Activated naive CD4-positive, alpha-beta T cell treated with anti-CD3 and anti-CD28 coated beads, Interleukin-2, amount 50 U/mL, for 16 hours (primary cell): ENCODE measurements around the gene PPM1H.
"Not testable (repeated sequence)": the region's sequence is repeated elsewhere in the genome, so short reads cannot be mapped to it uniquely, and the experiment has no call there.

ENCODE experiments used
- DNase-seq: peaks from one replicate; pipeline ENCODE4 v3.0.0-alpha.2; 2020

The PPM1H gene

DNA sequence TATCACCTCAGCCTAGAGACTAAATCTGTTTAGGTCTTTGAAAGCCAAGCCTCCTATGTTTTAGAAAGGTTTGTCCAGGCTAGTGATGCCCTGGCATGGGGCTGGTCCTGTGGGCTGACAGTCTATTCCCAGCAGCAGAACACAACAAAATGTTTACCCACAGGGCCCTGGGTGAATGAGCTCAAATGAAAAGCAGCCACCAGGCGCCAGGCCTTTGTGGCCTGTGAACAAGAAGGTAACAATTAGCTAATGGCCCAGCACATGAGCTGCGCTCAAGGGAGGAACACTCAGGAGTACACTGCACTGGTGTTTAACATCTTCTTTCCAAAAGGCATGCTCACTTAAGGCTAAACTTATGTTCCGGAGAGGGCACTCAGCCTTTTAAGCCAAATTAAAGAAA, 266.2 kb downstream of the PPM1H start:
- DNase-seq, result no peak

DNA sequence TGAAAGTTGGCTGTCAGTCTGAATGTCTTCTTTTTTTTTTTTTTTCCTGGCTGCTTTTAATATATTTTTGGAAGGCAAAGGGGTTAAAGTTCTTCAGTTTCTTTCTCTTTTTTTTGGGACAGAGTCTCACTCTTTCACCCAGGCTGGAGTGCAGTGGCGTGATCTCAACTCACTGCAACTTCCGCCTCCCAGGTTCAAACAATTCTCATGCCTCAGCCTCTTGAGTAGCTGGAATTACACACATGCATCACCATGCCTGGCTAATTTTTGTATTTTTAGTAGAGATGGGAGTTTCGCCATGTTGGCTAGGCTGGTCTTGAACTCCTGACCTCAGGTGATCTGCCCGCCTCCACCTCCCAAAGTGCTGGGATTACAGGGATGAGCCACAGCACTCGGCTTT, 270.0 kb downstream of the PPM1H start:
- DNase-seq, result not testable (repeated sequence)

DNA sequence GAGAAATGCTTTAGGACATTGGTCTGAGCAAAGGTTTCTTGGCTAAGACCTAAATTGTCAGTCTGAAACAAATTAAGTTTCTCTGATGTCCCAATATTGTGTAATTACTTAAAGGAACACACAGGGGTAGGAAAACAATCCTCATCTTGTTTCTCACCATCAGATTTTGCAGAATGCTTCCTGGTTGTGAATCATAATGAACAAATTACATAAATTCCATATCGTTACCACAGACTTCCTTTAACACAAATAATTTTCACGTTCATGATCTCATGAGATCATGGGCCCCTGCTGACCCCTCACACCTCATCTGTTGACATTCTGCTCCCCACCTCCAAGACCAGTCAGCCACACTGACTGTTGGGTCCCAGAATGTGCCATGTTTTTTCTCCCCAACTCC, 274.2 kb downstream of the PPM1H start:
- DNase-seq, result no peak

DNA sequence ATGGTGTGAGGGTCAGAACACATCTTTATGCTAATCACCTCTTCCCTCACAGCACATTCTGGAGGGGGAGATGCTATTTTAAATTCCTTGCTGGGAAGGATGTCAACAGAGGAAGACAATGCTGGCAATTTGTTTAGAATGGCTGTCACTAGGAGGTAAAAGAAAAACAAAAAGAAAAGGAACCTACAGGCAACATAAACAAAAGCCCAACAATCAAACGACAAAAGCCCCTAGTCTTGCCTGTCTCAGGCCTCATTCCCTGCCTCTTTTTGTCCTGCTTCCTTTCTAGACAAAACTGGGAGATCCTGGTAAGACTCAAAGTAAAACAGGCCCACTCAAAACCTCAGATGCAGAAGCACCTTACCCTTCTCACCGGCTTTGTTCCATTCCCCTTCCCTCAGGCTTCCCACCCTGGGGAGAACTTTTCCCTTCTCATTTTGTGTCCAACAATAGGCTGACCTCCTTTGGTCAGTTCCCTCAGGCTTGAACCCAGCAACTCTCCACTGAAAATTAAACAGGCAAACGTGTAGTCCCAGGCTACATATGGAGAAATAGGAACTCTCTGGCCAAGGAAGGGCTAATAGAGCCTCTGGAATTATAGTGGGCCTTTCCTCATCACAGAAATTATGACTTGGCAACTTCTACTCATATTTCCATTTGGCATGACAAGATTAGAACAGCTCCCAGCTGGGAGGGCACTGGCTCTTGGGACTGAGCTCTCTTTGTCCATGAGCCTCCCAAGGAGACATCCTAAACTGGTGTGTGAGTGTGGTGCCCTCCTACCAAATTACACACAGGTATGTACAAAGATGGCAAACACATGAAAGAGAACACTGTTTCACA, 275.3 kb downstream of the PPM1H start:
- DNase-seq, result no peak

DNA sequence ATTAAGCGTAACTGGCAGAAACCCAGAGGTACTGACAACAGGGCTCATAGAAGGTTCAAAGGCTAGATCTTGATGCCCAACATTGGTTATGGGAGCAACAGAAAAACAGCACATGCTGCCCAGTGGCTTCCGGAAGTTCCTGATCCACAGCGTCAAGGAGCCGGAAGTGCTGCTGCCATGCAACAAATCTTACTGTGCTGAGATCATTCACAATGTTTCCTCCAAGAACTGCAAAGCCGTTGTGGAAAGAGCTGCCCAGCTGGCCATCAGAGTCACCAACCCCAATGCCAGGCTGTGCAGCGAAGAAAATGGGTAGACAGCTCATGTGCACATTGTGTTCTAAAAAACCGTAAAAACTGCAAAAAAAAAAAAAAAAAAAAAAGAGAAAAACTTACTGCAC, 276.0 kb downstream of the PPM1H start:
- DNase-seq, result no peak

DNA sequence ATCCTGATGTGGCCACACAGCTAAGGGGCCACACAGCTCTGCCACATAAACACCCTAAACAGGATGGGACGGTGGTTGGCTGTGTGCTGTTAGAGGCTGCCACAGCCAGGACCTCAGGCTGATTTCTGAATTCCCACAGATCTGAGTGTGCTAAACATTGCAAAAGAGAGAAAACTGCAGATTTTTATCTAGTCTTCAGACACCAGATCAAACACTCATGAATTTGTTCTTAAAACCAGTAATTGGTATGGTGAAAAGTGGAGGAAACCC, 277.7 kb downstream of the PPM1H start:
- DNase-seq, result no peak

DNA sequence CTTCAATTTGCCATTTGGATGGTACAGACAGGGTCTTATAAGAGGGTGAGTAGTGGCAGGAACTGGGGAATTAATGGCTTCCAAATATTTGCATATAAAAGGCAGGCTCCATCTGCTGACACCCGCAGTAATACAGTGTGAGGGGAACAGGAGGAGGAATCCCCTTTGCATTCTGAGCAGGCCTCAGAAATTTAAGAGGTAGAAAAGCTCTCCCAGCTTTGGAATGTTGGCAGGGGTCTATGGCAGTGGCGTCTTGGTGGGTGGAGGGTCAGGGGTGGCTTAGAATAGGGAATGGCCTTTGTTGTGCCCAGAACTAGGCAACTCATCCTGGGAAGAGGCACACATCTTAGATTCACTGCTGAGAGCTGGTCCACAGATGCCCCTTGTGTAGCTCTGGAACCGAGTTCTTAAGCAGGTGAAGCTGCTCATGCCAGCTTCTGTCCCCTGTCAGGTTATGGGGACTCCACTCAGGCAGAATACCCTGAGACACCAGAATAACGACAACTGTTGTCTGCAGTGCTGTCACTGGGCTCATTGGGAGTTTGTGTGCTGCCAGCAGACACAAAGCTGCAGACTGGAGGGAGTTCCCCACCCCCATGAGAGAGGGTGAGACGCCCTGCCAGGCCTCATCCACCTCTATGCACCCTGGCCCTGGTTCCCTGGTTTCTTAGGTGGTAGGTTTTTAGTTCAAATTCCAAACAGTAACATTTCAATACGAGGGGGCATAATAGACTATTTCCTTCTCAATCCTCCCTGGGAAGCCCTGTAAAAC, 278.2 kb downstream of the PPM1H start:
- DNase-seq, result no peak

DNA sequence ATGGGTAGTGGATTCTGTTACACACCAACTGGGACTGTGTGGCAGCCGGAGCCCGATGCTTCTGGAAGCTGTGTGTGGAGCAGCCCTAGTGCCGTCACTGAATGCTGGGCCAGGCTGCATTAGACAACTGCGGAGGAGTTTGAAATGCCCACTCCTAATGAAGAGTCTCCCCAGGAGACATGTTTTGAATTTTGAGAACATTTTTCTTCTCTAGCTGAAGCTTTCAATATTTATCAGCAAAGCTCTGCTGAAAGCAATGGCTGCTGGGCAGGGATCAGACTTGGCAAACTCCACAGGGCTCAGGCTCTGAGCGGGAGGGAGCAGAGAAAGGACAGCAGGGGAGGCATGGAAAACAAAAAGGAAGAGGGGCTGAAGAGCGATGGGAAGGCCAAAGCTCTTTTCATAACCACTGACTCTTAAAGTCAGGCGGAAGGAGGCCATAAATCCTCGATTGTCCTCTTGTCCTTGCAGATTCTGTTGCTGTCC, 279.2 kb downstream of the PPM1H start:
- DNase-seq, result no peak

DNA sequence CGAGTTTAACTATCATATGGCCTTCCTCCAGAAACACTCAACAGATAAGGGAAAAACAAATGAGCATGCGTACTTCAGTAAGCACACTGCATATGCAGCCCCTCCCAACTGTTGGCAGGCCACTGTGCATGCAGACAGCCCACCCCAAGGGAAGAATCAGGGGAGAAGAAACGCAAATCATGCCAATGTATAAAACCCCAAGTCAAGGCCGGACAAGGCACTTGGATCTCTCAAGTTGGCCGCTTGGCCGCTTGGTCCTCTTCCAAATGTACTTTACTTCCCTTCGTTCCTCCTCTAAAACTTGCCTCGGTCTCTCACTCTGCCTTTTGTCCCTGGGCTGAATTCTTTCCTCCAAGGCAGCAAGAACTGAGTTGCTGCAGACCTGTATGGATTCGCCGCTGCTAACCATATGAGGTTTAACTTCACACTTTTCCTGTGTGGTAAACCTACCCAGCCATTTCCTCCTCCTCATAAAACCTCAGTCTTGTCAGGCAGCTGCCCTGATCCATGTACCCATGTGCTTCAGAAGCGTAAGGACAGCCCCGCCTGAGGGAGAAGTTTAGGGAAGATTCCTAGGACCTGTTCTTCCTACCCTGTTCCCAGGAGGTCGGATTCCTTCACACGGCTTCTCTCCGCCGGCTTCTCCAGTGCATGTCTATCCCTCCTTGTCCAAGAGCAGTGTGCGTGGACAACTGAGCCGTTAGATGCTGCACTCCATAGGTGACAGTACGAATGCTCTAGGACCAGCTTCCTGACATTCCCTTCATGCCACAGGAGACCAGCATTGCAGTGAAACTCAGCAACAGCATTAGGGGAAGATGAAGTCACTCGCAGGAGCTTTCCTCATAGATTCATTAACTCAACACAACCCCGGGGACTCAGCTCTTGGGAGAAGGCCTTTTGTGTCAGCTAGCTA, 280.4 kb downstream of the PPM1H start:
- DNase-seq, result no peak

DNA sequence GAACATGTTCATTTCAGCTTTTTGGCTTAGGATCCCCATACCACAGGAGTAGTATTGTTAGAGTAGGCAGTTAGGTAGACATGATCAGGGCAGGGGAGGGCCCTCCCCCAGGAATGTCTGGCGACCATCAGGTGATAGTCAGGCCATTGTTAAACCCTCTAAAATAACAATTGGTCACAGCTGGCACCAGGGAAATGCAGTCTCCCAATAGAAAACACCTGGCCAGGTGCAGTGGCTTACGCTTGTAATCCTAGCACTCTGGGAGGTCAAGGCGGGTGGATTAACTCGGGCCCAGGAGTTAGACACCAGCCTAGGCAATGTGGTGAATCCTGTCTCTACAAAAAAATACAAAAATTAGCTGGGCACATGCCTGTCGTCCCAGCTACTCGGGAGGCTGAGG, 281.2 kb downstream of the PPM1H start:
- no peak for DNase-seq

DNA sequence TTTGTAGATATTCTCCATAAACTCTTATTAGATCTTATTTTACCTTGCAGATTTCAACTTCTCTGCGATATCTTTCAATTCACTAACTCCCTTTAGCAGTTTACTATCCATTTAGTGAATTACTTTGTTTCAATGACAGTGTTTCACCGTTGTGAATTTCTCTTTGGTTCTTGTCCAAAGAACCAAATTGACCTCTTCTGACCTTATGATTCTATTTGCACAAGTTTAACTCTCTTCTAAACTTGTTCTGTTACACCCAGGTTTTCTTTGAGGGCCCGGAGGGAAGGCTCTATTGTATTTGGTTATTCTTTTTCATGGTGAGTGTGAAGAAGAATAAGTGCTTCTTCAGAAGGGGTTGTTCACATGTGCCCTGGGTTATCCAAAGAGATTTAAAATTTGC, 281.6 kb downstream of the PPM1H start:
- no peak for DNase-seq

DNA sequence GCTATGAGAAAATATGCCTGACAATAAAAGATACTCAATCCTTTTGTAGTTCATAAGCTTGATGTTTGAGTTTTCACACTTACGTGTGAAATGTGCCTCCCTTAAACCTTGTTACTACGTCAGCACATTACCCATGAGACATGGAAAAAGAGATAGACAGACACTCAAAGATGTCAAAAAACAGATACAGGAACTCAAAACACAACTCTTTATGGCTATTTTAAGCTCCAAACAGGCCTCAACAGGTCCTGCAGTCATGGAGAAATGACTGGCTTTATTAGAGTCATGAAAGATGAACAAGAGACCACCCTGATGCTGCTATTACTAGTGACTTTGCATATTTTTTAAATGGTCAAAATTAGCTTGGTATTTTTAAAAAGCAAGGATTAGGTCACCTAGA, 283.8 kb downstream of the PPM1H start:
- DNase-seq, result no peak

DNA sequence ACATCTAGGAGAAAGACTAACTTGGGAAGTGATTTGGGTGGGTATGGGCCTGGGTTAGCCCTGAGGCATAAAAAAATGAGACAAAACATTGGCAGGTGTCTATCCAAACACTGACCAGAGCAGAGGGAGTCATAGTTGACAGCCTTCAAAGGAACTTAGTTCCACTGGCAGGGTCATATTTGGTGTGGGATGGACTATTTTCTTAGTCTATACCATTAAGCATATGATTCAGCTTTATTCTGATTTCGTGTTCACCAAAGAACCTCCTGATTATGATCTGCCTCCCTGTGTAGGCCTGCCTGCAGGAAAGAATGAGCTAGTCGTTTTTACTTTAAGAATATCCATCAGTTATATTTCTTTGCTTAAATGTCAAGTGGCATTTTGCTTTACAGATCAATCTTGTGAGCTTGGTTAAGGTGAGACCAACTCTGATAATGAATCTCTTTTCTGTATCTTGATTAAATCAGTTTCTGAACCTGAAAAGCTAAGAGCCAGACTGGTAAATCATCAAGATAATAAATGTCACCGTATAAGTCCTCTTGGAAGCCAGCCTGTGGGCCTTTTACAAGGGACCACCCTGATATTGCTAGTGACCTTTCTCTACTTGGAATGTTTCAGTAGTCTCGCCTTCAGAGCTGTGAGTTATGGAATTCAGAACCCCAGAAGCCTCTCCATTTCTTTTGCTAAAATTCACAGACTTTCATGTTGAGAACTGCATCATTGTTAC, 285.4 kb downstream of the PPM1H start:
- no peak for DNase-seq

DNA sequence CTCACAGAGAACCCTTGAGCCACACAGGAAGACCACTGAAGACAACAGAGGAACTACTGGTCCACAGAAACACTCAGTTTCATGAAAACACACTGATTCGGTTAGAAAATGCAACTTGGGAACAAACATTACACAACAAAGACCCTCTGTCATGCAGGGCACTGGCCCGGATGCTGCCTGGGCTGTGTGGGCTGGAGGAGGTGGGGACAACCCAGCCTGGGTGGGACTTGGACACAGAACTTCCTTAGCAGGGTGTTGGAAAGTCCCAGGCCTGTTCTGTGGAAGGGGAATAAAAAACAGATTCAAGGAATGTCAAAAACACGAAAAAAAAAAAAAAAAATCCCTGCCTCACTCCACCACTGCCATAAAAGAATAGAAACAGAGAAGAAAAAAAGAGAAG, 287.4 kb downstream of the PPM1H start:
- no peak for DNase-seq

DNA sequence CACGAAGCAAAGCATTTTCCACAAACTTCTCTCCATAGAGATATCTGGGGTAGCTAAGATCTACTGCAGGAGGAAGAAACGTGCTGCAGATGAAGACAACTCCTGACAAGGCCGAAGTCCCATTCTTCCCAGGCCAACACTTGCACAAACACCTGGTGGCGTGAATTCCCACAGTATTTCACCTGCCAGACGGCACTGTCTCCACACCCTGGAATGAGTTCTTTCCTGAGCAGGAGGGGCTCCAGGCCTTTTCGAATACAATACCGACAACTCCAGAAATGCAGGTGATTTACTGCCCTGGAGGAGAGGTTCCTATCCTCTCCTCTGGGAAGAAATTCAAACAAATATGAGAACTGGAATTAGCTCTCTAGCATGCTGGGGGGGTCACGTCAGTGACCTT, 288.4 kb downstream of the PPM1H start:
- no peak for DNase-seq

DNA sequence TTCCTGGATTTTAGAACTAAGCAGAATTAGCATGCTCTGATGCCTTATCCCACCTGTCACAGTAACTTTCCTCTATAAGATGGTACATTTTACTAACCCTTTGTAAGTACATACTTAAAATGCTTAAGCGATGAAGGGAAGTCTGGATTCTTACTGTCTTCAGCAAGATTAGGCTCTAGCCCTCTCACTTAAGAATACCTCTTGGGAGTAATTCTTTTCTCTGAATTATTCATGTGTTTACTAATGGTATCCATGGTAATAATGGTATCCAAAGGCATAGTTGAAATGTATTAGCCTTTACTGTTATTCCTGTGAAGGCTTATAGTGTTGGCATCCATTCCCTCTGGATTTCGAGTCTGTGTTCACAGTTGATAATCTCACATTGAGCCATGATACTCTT, 291.5 kb downstream of the PPM1H start:
- no peak for DNase-seq

DNA sequence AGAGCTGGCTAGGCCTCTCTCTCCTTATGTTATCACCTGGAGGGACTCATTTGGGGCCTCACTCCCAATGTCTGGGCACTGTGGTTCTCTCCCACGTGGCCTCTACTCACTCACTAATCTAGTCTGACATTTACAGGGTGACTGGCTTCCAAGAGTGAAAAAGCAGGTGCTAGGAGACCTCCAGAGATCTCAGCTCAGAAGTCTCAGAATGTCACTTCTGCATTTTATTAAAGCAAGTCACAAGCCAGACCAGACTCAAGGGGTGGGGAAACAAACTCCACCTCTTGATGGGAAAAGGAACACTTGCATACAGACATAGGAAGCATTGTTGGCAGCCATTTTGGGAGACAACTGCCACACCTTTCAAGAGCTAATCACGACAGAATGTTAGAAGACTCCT, 292.5 kb downstream of the PPM1H start:
- DNase-seq, result no peak

DNA sequence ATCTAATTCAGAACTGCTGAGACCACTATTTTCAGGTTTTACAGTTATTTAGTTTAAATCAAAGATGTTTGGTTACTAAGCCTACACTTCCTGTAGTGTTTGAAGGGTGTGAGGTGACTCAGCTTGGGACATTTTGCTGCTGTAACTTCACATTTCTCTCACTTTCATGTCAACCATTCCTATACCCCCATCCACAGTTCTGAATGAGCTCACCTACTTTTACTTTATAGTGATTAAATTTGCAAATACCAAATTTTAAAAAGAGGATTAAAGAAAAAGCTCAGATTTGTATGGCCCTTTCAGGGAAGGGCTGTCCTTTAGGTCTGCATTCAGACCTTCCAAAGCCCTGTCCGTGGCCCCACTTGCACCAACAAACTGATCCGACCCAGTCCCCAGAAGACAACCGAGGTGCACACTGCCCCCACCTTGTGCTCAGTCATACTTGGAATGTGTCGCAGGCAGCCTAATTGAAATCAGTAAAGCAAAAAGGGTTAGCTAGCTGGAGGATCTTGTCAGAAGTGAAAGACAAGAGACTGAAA, 294.0 kb downstream of the PPM1H start:
- DNase-seq, result peak; percentile 42

DNA sequence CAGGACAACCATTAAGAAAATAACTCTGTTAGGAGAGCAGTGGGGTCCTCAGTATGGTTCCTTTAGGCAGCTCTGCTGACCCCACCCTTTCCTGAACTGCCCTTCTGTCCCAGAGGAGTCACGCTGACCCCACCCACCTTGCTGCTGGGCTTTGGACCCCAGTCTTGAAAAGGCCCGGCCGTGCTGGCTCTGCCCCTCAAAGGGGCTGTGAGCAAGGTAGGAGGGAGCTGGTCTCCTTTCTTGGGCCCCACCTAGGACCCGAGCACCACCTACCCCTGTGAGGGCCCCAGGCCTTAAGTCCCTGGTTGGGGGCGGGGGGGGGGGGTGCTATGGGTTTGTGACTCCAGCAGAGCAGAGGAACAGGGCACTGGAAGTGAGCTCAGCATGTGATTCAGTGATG, 297.3 kb downstream of the PPM1H start:
- DNase-seq, result no peak

DNA sequence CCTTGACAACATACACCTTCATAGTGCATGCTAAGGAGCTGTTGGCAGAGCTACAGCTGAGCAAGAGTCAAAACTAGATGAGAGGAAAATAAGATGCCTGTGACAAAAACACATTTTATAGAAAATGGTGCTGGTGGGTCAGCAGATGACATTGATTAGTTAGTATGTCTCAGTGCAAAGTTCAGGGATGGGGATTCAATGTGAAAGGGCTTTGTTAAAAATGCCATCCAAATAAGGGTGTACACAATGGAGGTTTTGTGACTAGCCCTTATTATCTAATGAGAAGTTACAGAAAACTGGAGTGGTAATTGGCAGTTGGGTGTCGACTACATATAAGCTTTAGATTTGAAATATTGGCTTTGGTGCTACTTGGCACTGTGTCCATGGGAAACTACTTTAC, 299.3 kb downstream of the PPM1H start:
- DNase-seq, result no peak

DNA sequence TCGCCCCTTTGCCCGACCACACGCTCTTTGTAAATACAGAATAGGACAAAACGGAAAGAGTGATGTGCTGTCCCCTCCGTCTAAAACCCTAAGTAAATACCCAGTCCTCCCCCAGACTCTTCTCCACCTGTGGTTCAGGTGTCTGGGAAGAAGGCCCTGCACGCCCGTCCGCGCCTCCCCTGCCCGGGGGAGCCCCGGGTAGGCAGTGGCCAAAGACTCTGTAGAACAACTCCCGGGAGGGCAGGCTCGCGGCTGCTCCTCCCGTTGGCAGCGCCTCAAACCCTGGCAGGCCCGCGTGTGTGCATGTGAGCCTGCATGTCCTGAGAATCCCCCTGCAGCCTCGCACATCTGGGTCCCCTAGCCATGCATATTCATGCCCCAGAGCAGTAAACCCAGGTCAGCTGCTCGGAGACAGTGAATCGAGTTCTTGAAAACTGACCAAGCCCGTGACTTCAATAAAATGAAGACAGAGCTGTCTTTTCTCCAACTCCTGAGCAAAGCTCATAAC, 302.5 kb downstream of the PPM1H start:
- DNase-seq, result no peak
